H7 (cell line): ENCODE data around the gene RTN4RL2. TPM values are rescaled to one million over a fixed set of nuclear protein-coding genes. Genes with fewer than 3 reads are reported as not detected.

Source experiments
- DNase-seq: peaks from one replicate; pipeline ENCODE4 v3.0.0; 2012
- H3K27me3 ChIP-seq: 2 replicates; pipeline ENCODE4 v1.6.0; 2011; ENCODE audit warnings: mild to moderate bottlenecking, low read length; ENCODE audit not compliant: control insufficient read depth, insufficient read depth
- H3K36me3 ChIP-seq: replicated peaks from 2 replicates; pipeline ENCODE4 v1.5.1; 2011; ENCODE audit warnings: low read length; ENCODE audit not compliant: control insufficient read depth, insufficient read depth
- H3K4me3 ChIP-seq: 2 replicates; pipeline ENCODE4 v1.5.1; 2011; ENCODE audit warnings: low read depth, mild to moderate bottlenecking, control low read depth, low read length, moderate library complexity; ENCODE audit not compliant: insufficient read depth
- total RNA-seq: library from RNA; depleted of rRNA; stranded (reverse); fragments of >200 nt; shearing (Covaris generic); gene quantifications from 2 replicates; pipeline ENCODE4 v1.2.3, GENCODE V29; 2014

RTN4RL2 gene
- total RNA-seq, 1 experiment from 2014 or later, result 3.4 TPM

DNA sequence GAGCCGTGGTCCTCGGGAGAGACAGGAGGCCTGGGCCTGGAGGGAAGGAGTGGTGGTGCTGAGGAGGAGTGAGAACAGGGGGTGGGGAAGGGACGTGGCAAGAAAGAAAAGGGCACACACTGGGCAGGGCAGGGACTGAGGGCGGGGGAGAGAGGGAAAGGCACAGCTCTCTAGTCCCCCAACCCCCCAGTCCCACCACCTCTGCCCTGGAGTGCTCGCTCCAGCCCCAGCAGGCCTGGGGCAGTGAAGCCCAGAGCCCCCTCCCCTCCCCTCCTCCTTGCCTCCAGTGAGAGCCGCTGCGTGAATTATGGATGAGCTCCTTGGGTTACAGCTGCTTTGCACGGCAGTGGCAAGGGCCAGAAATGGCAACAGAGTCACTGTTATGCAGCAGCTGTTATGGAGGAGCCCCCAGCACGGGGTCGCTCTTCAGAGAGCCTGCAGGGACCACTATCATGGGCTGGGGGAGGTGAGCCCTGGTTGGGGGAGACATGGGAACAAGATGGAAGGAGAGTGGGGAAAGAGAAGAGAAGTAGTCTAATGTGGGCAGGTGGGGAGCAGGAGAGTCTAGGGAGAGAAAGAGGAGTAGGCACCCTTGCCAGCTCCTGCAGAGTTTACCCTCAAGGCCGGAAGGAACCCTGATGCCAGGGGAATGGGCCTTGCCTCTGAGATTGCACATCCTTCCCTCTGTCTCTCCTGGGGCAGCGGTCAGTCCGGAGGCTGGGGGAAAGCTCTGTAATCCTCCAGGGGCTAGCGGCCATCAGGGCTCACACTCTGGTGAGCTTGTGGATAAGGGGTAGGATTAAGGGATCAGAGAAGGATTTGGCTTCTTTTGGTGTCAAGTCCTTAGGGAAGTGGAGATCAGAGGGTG, 3.6 kb downstream of the RTN4RL2 start:
- DNase-seq, result peak; percentile 83
- H3K4me3 ChIP-seq, result no peak overlapping the region
- H3K36me3 ChIP-seq, result no peaks in the 10 kb centered on the region
- H3K27me3 ChIP-seq, result peaks cover 54% of the 10 kb centered on the region

- Histone ChIP-seq H3K27me3 (peaks cover 47% of the 10 kb centered on the region), H3K36me3 (no peaks in the 10 kb centered on the region), H3K4me3 (no peak overlapping the region)
- DNase-seq, result peak; percentile 74
Observed at GRCh38 chr11:57464539-57465181, 4.3 kb downstream of the RTN4RL2 start.

- no peaks in the 10 kb centered on the region for H3K36me3 ChIP-seq
- no peak for DNase-seq
- H3K4me3 ChIP-seq, result no peak overlapping the region
- H3K27me3 ChIP-seq, result peaks cover 35% of the 10 kb centered on the region
Observed at GRCh38 chr11:57466680-57467079, 6.4 kb downstream of the RTN4RL2 start.

GRCh38 chr11:57467508-57468157, 7.3 kb downstream of the RTN4RL2 start:
- H3K36me3 ChIP-seq, result no peaks in the 10 kb centered on the region
- no peak overlapping the region for H3K4me3 ChIP-seq
- H3K27me3 ChIP-seq, result peaks cover 26% of the 10 kb centered on the region
- DNase-seq, result peak; percentile 70

GRCh38 chr11:57468276-57468675, 7.9 kb downstream of the RTN4RL2 start:
- DNase-seq, result no peak
- Histone ChIP-seq H3K27me3 (peaks cover 19% of the 10 kb centered on the region), H3K4me3 (no peak overlapping the region), H3K36me3 (no peaks in the 10 kb centered on the region)

DNA sequence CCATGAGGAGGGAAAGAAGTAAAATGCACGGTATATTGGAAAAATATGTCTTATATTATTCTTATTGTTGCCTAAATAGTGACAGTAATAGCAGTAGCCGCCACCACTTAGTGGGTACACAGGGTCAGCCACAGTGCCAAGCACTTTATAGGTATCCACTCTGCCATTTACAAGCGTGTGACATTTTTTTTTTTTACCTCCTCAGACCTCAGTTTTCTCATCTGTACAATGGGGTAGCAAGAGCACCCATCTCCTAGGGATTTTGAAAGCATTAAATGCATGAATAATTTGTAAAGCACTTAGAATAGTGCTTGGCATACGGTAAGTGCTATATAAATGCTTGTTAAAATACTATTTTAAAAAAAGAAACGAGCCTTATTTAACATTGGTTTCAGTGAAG, 8.9 kb downstream of the RTN4RL2 start:
- DNase-seq, result no peak
- Histone ChIP-seq H3K36me3 (no peaks in the 10 kb centered on the region), H3K27me3 (peaks cover 14% of the 10 kb centered on the region), H3K4me3 (no peak overlapping the region)

GRCh38 chr11:57471496-57471895, 11.2 kb downstream of the RTN4RL2 start:
- H3K27me3 ChIP-seq, result peaks cover 28% of the 10 kb centered on the region
- DNase-seq, result no peak
- no peak overlapping the region for H3K4me3 ChIP-seq

DNA sequence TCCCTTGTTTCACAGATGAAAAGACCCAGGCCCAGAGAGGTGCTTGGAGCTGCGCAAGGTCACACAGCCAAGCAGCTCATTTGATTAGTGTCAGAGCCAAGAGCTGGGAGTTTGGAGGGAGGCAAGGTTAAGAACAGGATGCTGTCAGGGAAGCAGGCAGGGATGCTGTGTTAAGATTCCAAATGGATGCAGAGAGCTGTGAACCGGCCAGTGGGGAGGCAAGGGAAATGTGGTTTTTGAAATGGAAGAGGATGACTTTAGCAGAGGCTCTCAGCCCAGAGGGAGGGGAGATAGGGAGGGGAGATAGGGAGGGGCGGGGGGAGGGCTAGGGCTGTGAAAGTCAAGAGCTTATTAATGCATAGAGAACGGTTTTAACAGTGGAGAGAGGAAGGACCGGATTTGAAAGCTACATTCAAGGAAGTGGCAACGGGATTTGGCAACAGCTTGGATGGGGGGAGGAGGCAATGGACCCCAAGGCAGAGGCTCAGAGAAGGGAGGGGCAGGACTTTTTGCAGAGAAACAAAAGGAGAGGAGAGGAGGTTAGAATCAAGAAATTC, 13.0 kb downstream of the RTN4RL2 start:
- DNase-seq, result peak; percentile 71
- Histone ChIP-seq H3K27me3 (peaks cover 46% of the 10 kb centered on the region), H3K4me3 (no peak overlapping the region), H3K36me3 (no peaks in the 10 kb centered on the region)

More at GRCh38 chr11:57471496-57471895, 11.2 kb downstream of the RTN4RL2 start:
- H3K36me3 ChIP-seq, result no peaks in the 10 kb centered on the region

DNA sequence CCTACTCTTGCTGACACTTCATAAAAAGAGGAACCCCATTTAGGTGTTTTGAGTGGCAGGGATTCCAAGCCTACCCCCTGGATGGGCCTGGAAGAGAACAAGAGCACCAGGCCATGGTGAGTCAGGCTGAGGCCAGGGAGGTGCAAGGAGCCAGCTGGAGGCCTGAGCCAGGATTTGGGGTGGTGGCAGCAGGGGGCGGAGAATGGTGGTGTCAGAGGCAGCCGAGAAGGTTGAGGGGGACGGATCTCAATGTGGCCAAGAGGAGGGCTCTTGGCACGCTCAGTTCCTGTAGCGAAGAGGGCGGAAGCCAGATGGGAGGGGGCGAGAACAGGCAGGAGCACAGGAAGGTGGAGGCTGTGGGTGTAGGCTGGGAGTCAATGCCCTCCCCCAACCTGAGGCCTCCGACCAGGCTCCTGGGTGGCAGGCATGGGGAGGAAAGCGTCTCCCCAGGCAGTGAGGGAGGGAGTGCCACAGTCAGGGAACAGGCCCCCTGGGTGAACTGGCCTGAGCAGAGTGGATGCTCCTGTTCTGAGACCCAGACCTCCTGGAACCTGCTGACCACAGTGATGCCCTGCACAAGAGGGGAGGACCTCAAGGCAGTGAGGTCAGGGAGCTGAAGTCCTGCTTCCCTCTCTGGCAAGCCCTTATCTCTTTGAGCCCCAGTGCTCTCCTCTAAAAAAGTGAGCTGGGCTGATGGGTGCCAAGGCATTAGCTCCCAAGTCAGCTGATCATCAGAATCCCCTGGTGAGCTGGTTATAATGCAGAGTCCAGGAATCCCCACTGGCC, 13.9 kb downstream of the RTN4RL2 start:
- Histone ChIP-seq H3K36me3 (no peaks in the 10 kb centered on the region), H3K27me3 (peaks cover 49% of the 10 kb centered on the region), H3K4me3 (no peak overlapping the region)
- peak; percentile 69 for DNase-seq

GRCh38 chr11:57474803-57475115, 14.4 kb downstream of the RTN4RL2 start:
- Histone ChIP-seq H3K27me3 (peaks cover 52% of the 10 kb centered on the region), H3K36me3 (no peaks in the 10 kb centered on the region), H3K4me3 (no peak overlapping the region)
- DNase-seq, result peak; percentile 76

- H3K27me3 ChIP-seq, result peaks cover 52% of the 10 kb centered on the region
- H3K4me3 ChIP-seq, result no peak overlapping the region
- no peak for DNase-seq
- H3K36me3 ChIP-seq, result no peaks in the 10 kb centered on the region
Observed at GRCh38 chr11:57475191-57475590, 14.9 kb downstream of the RTN4RL2 start.

GRCh38 chr11:57475671-57476046, 15.3 kb downstream of the RTN4RL2 start:
- peaks cover 52% of the 10 kb centered on the region for H3K27me3 ChIP-seq
- peak; percentile 65 for DNase-seq
- H3K4me3 ChIP-seq, result no peak overlapping the region; the same call in 1 of the 2 replicates
- no peaks in the 10 kb centered on the region for H3K36me3 ChIP-seq

- Histone ChIP-seq H3K27me3 (peaks cover 58% of the 10 kb centered on the region), H3K4me3 (peak overlapping the region; percentile 46), H3K36me3 (no peaks in the 10 kb centered on the region)
- DNase-seq, result peak; percentile 87
Observed at GRCh38 chr11:57476047-57476756, 15.9 kb downstream of the RTN4RL2 start.
